IPS DF 19.7 (cell line): ENCODE measurements around the gene NCR2.

Experiments
- DNase-seq: peaks from one replicate; pipeline ENCODE4 v3.0.0-alpha.2; 2013; ENCODE audit warnings: low read depth, low spot score

NCR2 gene

GRCh38 chr6:41359617-41360313, 24.4 kb downstream of the NCR2 start:
- DNase-seq, result no peak

- DNase-seq, result no peak
Measured at GRCh38 chr6:41360314-41360685, 24.9 kb downstream of the NCR2 start.

GRCh38 chr6:41366150-41366549, 30.7 kb downstream of the NCR2 start:
- no peak for DNase-seq

GRCh38 chr6:41367061-41367460, 31.7 kb downstream of the NCR2 start:
- DNase-seq, result no peak

- no peak for DNase-seq
Measured at GRCh38 chr6:41367700-41368099, 32.3 kb downstream of the NCR2 start.

- no peak for DNase-seq
Measured at GRCh38 chr6:41370488-41371111, 35.2 kb downstream of the NCR2 start.

GRCh38 chr6:41371461-41371991, 36.1 kb downstream of the NCR2 start:
- no peak for DNase-seq

- no peak for DNase-seq
Measured at GRCh38 chr6:41371992-41372831, 36.8 kb downstream of the NCR2 start.

- DNase-seq, result no peak
Measured at GRCh38 chr6:41372832-41373626, 37.6 kb downstream of the NCR2 start.

- no peak for DNase-seq
Measured at GRCh38 chr6:41373627-41373918, 38.2 kb downstream of the NCR2 start.

GRCh38 chr6:41373919-41374617, 38.7 kb downstream of the NCR2 start:
- no peak for DNase-seq

- DNase-seq, result no peak
Measured at GRCh38 chr6:41374618-41375590, 39.5 kb downstream of the NCR2 start.

- no peak for DNase-seq
Measured at GRCh38 chr6:41375598-41376151, 40.3 kb downstream of the NCR2 start.

GRCh38 chr6:41376176-41376575, 40.8 kb downstream of the NCR2 start:
- no peak for DNase-seq

- no peak for DNase-seq
Measured at GRCh38 chr6:41377071-41377470, 41.7 kb downstream of the NCR2 start.

GRCh38 chr6:41379306-41379705, 43.9 kb downstream of the NCR2 start:
- no peak for DNase-seq

- DNase-seq, result no peak
Measured at GRCh38 chr6:41386594-41386993, 51.2 kb downstream of the NCR2 start.

- no peak for DNase-seq
Measured at GRCh38 chr6:41392246-41392645, 56.8 kb downstream of the NCR2 start.

- no peak for DNase-seq
Measured at GRCh38 chr6:41396335-41396734, 60.9 kb downstream of the NCR2 start.

GRCh38 chr6:41399424-41399823, 64.0 kb downstream of the NCR2 start:
- no peak for DNase-seq
